Liver (tissue), 9 donors: ENCODE measurements around the gene CCDC78. TPM values are rescaled to one million over a fixed set of nuclear protein-coding genes. Genes with fewer than 3 reads are reported as not detected.

Source experiments
- DNase-seq: peaks from one replicate; pipeline ENCODE4 v3.0.0-alpha.2; 2017; ENCODE audit warnings: low spot score
- H3K27ac ChIP-seq, 2 donors: one replicate each; pipeline ENCODE4 v1.7.0; 2013; ENCODE audit warnings: inconsistent platforms in 2 of 2, low read length in 2 of 2, control low read depth in 1 of 2, low read depth in 1 of 2, mild to moderate bottlenecking in 1 of 2
- H3K27me3 ChIP-seq, 4 donors: one replicate each; pipeline versions ENCODE4 v1.6.1 to v1.7.0; 2013; ENCODE audit warnings: low read length in 3 of 4, inconsistent platforms in 1 of 4, mild to moderate bottlenecking in 1 of 4, moderate library complexity in 1 of 4; ENCODE audit not compliant: control insufficient read depth in 4 of 4, insufficient read depth in 4 of 4
- H3K36me3 ChIP-seq, 4 donors: one replicate each; pipeline versions ENCODE4 v1.6.1 to v1.7.0; 2013; ENCODE audit warnings: low read length in 3 of 4, mild to moderate bottlenecking in 3 of 4, low read depth in 1 of 4, moderate library complexity in 1 of 4; ENCODE audit not compliant: control insufficient read depth in 4 of 4, insufficient read depth in 3 of 4
- H3K4me1 ChIP-seq, 4 donors: one replicate each; pipeline versions ENCODE4 v1.6.1 to v1.7.0; 2013; ENCODE audit warnings: low read length in 3 of 4, mild to moderate bottlenecking in 3 of 4, moderate library complexity in 1 of 4; ENCODE audit not compliant: control insufficient read depth in 4 of 4, insufficient read depth in 4 of 4
- H3K4me3 ChIP-seq, 3 donors: one replicate each; pipeline versions ENCODE4 v1.6.1 to v1.7.0; 2013; ENCODE audit warnings: low read length in 3 of 3, control low read depth in 1 of 3, low read depth in 1 of 3, mild to moderate bottlenecking in 1 of 3
- H3K9ac ChIP-seq, 2 donors: one replicate each; pipeline ENCODE4 v1.7.0; 2013; ENCODE audit warnings: low read length in 2 of 2, mild to moderate bottlenecking in 2 of 2, moderate library complexity in 2 of 2, control low read depth in 1 of 2, low read depth in 1 of 2
- H3K9me3 ChIP-seq, 4 donors: one replicate each; pipeline versions ENCODE4 v1.6.1 to v1.7.0; 2013; ENCODE audit warnings: low read length in 3 of 4; ENCODE audit not compliant: control insufficient read depth in 4 of 4
- ATF3 ChIP-seq: IDR thresholded peaks from 2 replicates; pipeline ENCODE4 v1.6.1; 2016; ENCODE audit warnings: antibody characterized with exemption
- EGR1 ChIP-seq, 2 donors: IDR thresholded peaks; 2 replicates each; pipeline ENCODE4 v1.6.1; 2016 to 2018; ENCODE audit warnings: antibody characterized with exemption in 2 of 2, low read depth in 2 of 2
- FOXA1 ChIP-seq: IDR thresholded peaks from 2 replicates; pipeline ENCODE4 v1.6.1; 2016; ENCODE audit warnings: antibody characterized with exemption
- HNF4A ChIP-seq, 2 donors: conservative IDR thresholded peaks; 2 replicates each; pipeline ENCODE4 v1.6.1; 2016; ENCODE audit warnings: antibody characterized with exemption in 2 of 2, mild to moderate bottlenecking in 2 of 2
- HNF4G ChIP-seq: IDR thresholded peaks from 2 replicates; pipeline ENCODE4 v1.6.1; 2016; ENCODE audit warnings: antibody characterized with exemption
- JUND ChIP-seq, 2 donors: IDR thresholded peaks; 2 replicates each; pipeline ENCODE4 v1.6.1; 2016; ENCODE audit warnings: antibody characterized with exemption in 2 of 2
- NR2F2 ChIP-seq: IDR thresholded peaks from 2 replicates; pipeline ENCODE4 v1.6.1; 2016; ENCODE audit warnings: antibody characterized with exemption
- RAD21 ChIP-seq, 2 donors: IDR thresholded peaks; 2 replicates each; pipeline ENCODE4 v1.6.1; 2016; ENCODE audit warnings: antibody characterized with exemption in 2 of 2, mild to moderate bottlenecking in 2 of 2
- RXRA ChIP-seq, 2 donors: IDR thresholded peaks; 2 replicates each; pipeline ENCODE4 v1.6.1; 2017 to 2018; ENCODE audit warnings: antibody characterized with exemption in 2 of 2, mild to moderate bottlenecking in 1 of 2
- SP1 ChIP-seq: IDR thresholded peaks from 2 replicates; pipeline ENCODE4 v1.6.1; 2018; ENCODE audit warnings: antibody characterized with exemption, mild to moderate bottlenecking
- TAF1 ChIP-seq: conservative IDR thresholded peaks from 2 replicates; pipeline ENCODE4 v1.6.1; 2016; ENCODE audit warnings: antibody characterized with exemption, mild to moderate bottlenecking
- YY1 ChIP-seq: IDR thresholded peaks from 2 replicates; pipeline ENCODE4 v1.6.1; 2016; ENCODE audit warnings: antibody characterized with exemption, mild to moderate bottlenecking
- ZBTB33 ChIP-seq: IDR thresholded peaks from 2 replicates; pipeline ENCODE4 v1.6.1; 2016; ENCODE audit warnings: antibody characterized with exemption
- WGBS: extraction: QIAGEN DNeasy Blood & Tissue Kit; methylation state at CpG from one replicate; pipeline ENCODE4 v1.1.7; 2013; 5-methylcytosine and 5-hydroxymethylcytosine counted together
- polyA plus RNA-seq, 2 donors: library from polyadenylated mRNA; stranded (reverse) in 1 of 2; unstranded in 1 of 2; fragments of 200-250 nt in 1 of 2; fragments of >200 nt in 1 of 2; fragmentation: Nextera tagmentation in 1 of 2; extraction: Ambion mirVana in 1 of 2; gene quantifications; one replicate each; pipeline versions ENCODE4 v1.2.1 to v1.2.3, GENCODE V29; 2013 to 2015
- total RNA-seq, 2 donors: library from RNA; depleted of rRNA; stranded (reverse); fragments of >200 nt; gene quantifications; one replicate each; pipeline ENCODE4 v1.2.3, GENCODE V29; 2014
- TF ChIP-seq, protein P1 (sequence below): fragments of 150-350 bp; IDR thresholded peaks from 2 replicates; pipeline ENCODE4 v1.5.1; 2017; ENCODE audit warnings: improper control_type of control experiment, low read depth, low read length; ENCODE audit not compliant: missing input control
- TF ChIP-seq, protein P2 (sequence below): IDR thresholded peaks from 2 replicates; pipeline ENCODE4 v1.6.1; 2016; ENCODE audit warnings: antibody characterized with exemption
- TF ChIP-seq, protein P3 (sequence below): IDR thresholded peaks from 2 replicates; pipeline ENCODE4 v1.6.1; 2016; ENCODE audit warnings: antibody characterized with exemption, mild to moderate bottlenecking
- donor health status: healthy.
- donor health status: healthy.
- donor health status: healthy.
- donor health status: healthy.
- donor health status: healthy.

Gene CCDC78
- total and polyA plus RNA-seq, 4 donors, result 0.05 to 0.28 (median 0.08) TPM; not detected in 1

DNA sequence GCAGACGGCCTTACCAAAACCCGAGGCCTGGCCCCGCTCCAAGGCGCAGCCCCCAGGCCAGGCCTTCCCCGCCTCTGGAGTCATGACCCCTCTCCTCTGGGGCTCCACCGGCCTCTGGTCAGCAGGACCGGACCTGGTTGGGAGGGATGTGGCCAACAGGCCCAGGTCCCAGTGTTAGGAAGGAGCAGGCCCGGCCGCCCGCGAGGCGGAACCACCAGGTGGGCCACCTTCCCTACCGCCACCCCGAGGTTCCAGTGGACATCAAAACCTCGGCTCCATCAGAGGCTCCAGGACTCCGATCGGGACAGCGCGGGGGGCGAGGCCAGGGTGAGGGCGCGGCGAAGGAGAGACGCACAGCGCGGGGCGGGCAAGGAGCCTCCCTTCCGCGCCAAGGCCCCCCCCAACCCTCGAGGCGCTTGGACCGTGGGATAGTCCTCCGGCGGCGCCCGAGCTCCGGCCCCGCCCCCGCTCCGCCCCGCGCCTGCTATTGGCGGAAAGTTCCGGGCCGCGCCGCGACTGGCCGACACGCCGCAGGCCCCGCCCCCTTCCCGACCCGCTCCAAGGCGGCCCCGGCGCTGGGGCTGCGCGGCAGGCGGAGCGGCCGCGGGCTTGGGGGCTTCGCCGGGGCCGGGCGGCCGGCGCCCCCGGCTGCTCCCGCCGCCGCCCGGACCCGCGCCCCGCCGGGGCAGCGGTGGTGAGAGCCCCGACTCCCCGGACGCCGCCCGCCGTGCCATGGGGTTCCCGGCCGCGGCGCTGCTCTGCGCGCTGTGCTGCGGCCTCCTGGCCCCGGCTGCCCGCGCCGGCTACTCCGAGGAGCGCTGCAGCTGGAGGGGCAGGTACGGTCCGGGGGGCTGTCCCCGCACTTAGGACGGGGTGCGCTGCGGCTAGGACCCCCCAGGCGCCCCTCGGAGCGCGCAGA lies 11.4 kb downstream of the CCDC78 start, which contains the start of gene METRN:
TSS of gene METRN (plus strand) at position 561 of the 919 bp plus-strand sequence. CDS start at position 733, 172 bp downstream.
- H3K4me1 ChIP-seq, result peaks cover 18 to 30% (median 24%) of the 10 kb centered on the region in 4 donors
- WGBS, result 7% methylated on average over 108 of the region's 108 CpGs
- peak within 1 kb of the TSS in 2 of 3 donors; percentile 60 to 74 for H3K4me3 ChIP-seq
- H3K36me3 ChIP-seq, result peaks cover 0 to 2% (median 0%) of the 10 kb centered on the region in 4 donors
- H3K9ac ChIP-seq, result no peak within 1 kb of the TSS
- H3K27me3 ChIP-seq, result peaks cover 0 to 6% (median 0%) of the 10 kb centered on the region in 4 donors
- no peak within 1 kb of the TSS for H3K27ac ChIP-seq
- H3K9me3 ChIP-seq, result no peaks in the 10 kb centered on the region
- peak; percentile 93 for DNase-seq
- no peak for TF ChIP-seq TAF1
- no peak for TF ChIP-seq ZBTB33
- no peak for TF ChIP-seq RXRA (IDR thresholded peaks at IDR 0.05)
- TF ChIP-seq, protein P1, sequence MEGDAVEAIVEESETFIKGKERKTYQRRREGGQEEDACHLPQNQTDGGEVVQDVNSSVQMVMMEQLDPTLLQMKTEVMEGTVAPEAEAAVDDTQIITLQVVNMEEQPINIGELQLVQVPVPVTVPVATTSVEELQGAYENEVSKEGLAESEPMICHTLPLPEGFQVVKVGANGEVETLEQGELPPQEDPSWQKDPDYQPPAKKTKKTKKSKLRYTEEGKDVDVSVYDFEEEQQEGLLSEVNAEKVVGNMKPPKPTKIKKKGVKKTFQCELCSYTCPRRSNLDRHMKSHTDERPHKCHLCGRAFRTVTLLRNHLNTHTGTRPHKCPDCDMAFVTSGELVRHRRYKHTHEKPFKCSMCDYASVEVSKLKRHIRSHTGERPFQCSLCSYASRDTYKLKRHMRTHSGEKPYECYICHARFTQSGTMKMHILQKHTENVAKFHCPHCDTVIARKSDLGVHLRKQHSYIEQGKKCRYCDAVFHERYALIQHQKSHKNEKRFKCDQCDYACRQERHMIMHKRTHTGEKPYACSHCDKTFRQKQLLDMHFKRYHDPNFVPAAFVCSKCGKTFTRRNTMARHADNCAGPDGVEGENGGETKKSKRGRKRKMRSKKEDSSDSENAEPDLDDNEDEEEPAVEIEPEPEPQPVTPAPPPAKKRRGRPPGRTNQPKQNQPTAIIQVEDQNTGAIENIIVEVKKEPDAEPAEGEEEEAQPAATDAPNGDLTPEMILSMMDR, result no peak
- TF ChIP-seq JUND (IDR thresholded peaks at IDR 0.05), result no peak
- no peak for TF ChIP-seq ATF3
- TF ChIP-seq NR2F2, result no peak
- no peak for TF ChIP-seq RAD21 (IDR thresholded peaks at IDR 0.05)
- no peak for TF ChIP-seq HNF4G
- TF ChIP-seq YY1, result no peak
- TF ChIP-seq, protein P2, sequence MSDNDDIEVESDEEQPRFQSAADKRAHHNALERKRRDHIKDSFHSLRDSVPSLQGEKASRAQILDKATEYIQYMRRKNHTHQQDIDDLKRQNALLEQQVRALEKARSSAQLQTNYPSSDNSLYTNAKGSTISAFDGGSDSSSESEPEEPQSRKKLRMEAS, result no peak

DNA sequence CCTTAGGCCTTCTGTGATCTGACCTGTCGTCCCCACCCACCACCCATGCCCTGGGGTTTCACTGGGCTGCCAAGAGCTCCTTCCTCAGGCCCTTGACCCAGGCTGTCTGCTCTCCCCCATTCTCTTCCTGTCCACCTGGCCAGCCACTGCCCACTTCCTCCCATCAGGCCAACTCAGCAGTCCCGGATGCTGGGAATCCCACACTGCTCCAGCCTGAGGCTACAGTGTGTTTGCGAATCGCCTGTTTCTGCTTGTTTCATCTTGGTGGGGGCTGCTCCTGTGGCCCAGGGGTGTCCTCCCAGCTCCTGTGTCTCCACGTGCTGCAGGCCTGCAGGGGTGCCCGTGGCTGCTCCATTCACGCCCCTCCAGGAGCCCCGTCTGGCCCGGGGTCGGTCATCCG lies 12.2 kb downstream of the CCDC78 start:
- Histone ChIP-seq H3K9ac (no peak overlapping the region), H3K36me3 (peaks cover 0 to 2% (median 0%) of the 10 kb centered on the region in 4 donors), H3K27ac (no peak overlapping the region), H3K9me3 (no peaks in the 10 kb centered on the region), H3K4me1 (peaks cover 17 to 29% (median 22%) of the 10 kb centered on the region in 4 donors), H3K4me3 (no peak overlapping the region), H3K27me3 (peaks cover 0 to 7% (median under 1%) of the 10 kb centered on the region in 4 donors)
- TF ChIP-seq EGR1 (IDR thresholded peaks at IDR 0.05; ENCODE audit: low read depth in 2 of 2) (no peak), HNF4A (conservative IDR thresholded peaks at IDR 0.05) (no peak), SP1 (no peak), FOXA1 (no peak), RXRA (IDR thresholded peaks at IDR 0.05) (no peak), RAD21 (IDR thresholded peaks at IDR 0.05) (no peak)
- TF ChIP-seq, protein P3, sequence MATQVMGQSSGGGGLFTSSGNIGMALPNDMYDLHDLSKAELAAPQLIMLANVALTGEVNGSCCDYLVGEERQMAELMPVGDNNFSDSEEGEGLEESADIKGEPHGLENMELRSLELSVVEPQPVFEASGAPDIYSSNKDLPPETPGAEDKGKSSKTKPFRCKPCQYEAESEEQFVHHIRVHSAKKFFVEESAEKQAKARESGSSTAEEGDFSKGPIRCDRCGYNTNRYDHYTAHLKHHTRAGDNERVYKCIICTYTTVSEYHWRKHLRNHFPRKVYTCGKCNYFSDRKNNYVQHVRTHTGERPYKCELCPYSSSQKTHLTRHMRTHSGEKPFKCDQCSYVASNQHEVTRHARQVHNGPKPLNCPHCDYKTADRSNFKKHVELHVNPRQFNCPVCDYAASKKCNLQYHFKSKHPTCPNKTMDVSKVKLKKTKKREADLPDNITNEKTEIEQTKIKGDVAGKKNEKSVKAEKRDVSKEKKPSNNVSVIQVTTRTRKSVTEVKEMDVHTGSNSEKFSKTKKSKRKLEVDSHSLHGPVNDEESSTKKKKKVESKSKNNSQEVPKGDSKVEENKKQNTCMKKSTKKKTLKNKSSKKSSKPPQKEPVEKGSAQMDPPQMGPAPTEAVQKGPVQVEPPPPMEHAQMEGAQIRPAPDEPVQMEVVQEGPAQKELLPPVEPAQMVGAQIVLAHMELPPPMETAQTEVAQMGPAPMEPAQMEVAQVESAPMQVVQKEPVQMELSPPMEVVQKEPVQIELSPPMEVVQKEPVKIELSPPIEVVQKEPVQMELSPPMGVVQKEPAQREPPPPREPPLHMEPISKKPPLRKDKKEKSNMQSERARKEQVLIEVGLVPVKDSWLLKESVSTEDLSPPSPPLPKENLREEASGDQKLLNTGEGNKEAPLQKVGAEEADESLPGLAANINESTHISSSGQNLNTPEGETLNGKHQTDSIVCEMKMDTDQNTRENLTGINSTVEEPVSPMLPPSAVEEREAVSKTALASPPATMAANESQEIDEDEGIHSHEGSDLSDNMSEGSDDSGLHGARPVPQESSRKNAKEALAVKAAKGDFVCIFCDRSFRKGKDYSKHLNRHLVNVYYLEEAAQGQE, result no peak
- no peak for DNase-seq
- WGBS, result 80% methylated on average over 11 of the region's 11 CpGs
